Kidney (tissue), 14 donors: ENCODE data around the gene HCFC1. TPM values are rescaled to one million over a fixed set of nuclear protein-coding genes. Genes with fewer than 3 reads are reported as not detected.

Source experiments
- DNase-seq, 5 donors: peaks; one replicate each; pipeline ENCODE4 v3.0.0-alpha.2; 2013 to 2020
- FAIRE-seq: peaks from 2 replicates; lab custom pipeline; 2012; peaks lifted over from hg19 to GRCh38; lab: Jason Lieb, UNC
- H3K27ac ChIP-seq, 2 donors: one replicate each; pipeline ENCODE4 v1.7.0; 2013; ENCODE audit warnings: low read depth in 2 of 2, low read length in 2 of 2, inconsistent platforms in 1 of 2
- H3K27me3 ChIP-seq: one replicate; pipeline ENCODE4 v1.7.1; 2013; ENCODE audit warnings: low read length, inconsistent platforms; ENCODE audit not compliant: control insufficient read depth, insufficient read depth
- H3K36me3 ChIP-seq, 3 donors: one replicate each; pipeline versions ENCODE4 v1.7.0 to v1.7.1; 2013; ENCODE audit warnings: low read length in 3 of 3, control low read depth in 1 of 3, inconsistent platforms in 1 of 3; ENCODE audit not compliant: insufficient read depth in 3 of 3, control insufficient read depth in 2 of 3
- H3K4me1 ChIP-seq, 3 donors: one replicate each; pipeline versions ENCODE4 v1.7.0 to v1.7.1; 2013; ENCODE audit warnings: low read length in 3 of 3, inconsistent platforms in 1 of 3, low read depth in 1 of 3; ENCODE audit not compliant: control insufficient read depth in 2 of 3, insufficient read depth in 2 of 3
- H3K4me3 ChIP-seq, 3 donors: one replicate each; pipeline versions ENCODE4 v1.7.0 to v1.8.1; 2013; ENCODE audit warnings: low read length in 3 of 3, control low read depth in 1 of 3, inconsistent platforms in 1 of 3
- H3K9ac ChIP-seq, 3 donors: one replicate each; pipeline versions ENCODE4 v1.7.0 to v1.7.1; 2013; ENCODE audit warnings: low read length in 3 of 3, control low read depth in 1 of 3, inconsistent platforms in 1 of 3
- H3K9me3 ChIP-seq, 3 donors: one replicate each; pipeline versions ENCODE4 v1.7.0 to v1.7.1; 2013; ENCODE audit warnings: low read length in 3 of 3, control low read depth in 1 of 3, inconsistent platforms in 1 of 3; ENCODE audit not compliant: control insufficient read depth in 2 of 3, insufficient read depth in 1 of 3
- CTCF ChIP-seq: IDR thresholded peaks from 3 replicates; pipeline ENCODE4 v1.5.1; 2012; ENCODE audit warnings: mild to moderate bottlenecking, moderate library complexity, borderline replicate concordance; ENCODE audit not compliant: insufficient read depth; ENCODE audit errors: extremely low read depth
- intact Hi-C: fragments of 100-400 bp; cut with DNase I; formaldehyde crosslinking; loops from one replicate; pipeline ENCODE4 v1.11.1; 2022
- polyA plus RNA-seq: library from polyadenylated mRNA; stranded (reverse); fragments of 350-450 nt; fragmentation: Illumina TruSeq; extraction: RNeasy Lipid Tissue Mini Kit (QIAGEN cat#74804); gene quantifications from one replicate; pipeline ENCODE4 v1.2.3, GENCODE V29; 2014; ENCODE audit warnings: low read depth, low replicate concordance; ENCODE audit not compliant: insufficient read depth
- total RNA-seq: library from RNA; stranded (reverse); fragmentation: NEBNext Ultra II Directional; extraction: Animal tissue kit (Norgen Biotek cat#: 25700); gene quantifications from one replicate; pipeline ENCODE4 v1.2.1, GENCODE V29; 2021
- donor health status: control.
- donor health status: control.
- donor health status: control.
- donor health status: control.
- donor health status: control.
- donor health status: DM: yes; HTN: yes; CAD: no.
- donor health status: Normal renal cell carcinoma (clear cell type).

Gene HCFC1
- total and polyA plus RNA-seq, 2 donors from 2014 or later: 13.5 to 54.6 TPM

GRCh38 chrX:154017766-154018517 is 46.3 kb upstream of the HCFC1 start:
- Histone ChIP-seq H3K4me3 (no peak overlapping the region), H3K4me1 (peaks cover 0 to 9% (median 5%) of the 10 kb centered on the region in 3 donors), H3K36me3 (peaks cover 0 to 2% (median 0%) of the 10 kb centered on the region in 3 donors), H3K9me3 (no peaks in the 10 kb centered on the region), H3K27ac (no peak overlapping the region), H3K27me3 (no peaks in the 10 kb centered on the region), H3K9ac (no peak overlapping the region)
- FAIRE-seq: no peak
- peak in 1 of 5 donors; percentile 70 for DNase-seq
- intact Hi-C loops: no loop called here
- no peak for TF ChIP-seq CTCF

GRCh38 chrX:154016366-154017076 is 44.9 kb upstream of the HCFC1 start:
- FAIRE-seq: no peak
- Histone ChIP-seq H3K27ac (no peak overlapping the region), H3K9me3 (no peaks in the 10 kb centered on the region), H3K36me3 (peaks cover 0 to 2% (median 0%) of the 10 kb centered on the region in 3 donors), H3K27me3 (no peaks in the 10 kb centered on the region), H3K4me1 (peaks cover 0 to 9% (median 5%) of the 10 kb centered on the region in 3 donors), H3K4me3 (no peak overlapping the region), H3K9ac (no peak overlapping the region)
- no peak for DNase-seq
- no peak for TF ChIP-seq CTCF
- intact Hi-C loops: no loop called here

GRCh38 chrX:154015581-154016264 is 44.1 kb upstream of the HCFC1 start:
- FAIRE-seq (no peak), DNase-seq (peak in 1 of 5 donors; percentile 70)
- TF ChIP-seq CTCF: no peak
- no peak overlapping the region for H3K27ac ChIP-seq
- H3K4me3 ChIP-seq: no peak overlapping the region
- H3K36me3 ChIP-seq: peaks cover 0 to 2% (median 0%) of the 10 kb centered on the region in 3 donors
- H3K9ac ChIP-seq: no peak overlapping the region
- intact Hi-C loops: no loop called here
- no peaks in the 10 kb centered on the region for H3K27me3 ChIP-seq
- H3K4me1 ChIP-seq: peaks cover 0 to 7% (median 3%) of the 10 kb centered on the region in 3 donors
- H3K9me3 ChIP-seq: no peaks in the 10 kb centered on the region
